ENCODE measurements around the gene COL6A3. TPM values are rescaled to one million over a fixed set of nuclear protein-coding genes. Genes with fewer than 3 reads are reported as not detected.

The COL6A3 gene
- total RNA-seq, 1 experiment from 2014 or later: 0.86 TPM

DNA sequence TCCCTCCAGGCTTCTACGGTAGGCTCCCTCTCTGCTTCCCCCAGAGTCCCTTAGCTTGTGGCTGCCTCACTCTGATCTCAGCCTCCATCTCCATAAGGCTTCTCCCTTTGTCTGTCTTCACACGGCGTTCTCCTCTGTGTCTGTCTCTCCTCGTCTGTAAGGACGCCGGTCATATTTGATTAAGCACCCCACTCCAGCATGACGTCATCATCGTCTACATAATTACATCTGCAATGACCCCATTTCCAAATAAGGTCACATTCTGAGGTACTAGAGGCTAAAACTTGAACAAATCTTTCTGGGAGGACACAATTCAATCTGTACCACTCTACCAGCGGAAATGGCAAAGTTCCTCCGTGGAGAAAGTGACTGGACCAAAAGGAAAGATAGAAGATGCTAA is 8.3 kb upstream of the COL6A3 start:
- Histone ChIP-seq H3K27me3 (replicated peaks; ENCODE audit: insufficient read depth, low read depth, low read length, poor library complexity) (peaks cover 20% of the 10 kb centered on the region), H3K36me3 (ENCODE audit: insufficient read depth, low read length, poor library complexity, severe bottlenecking) (no peaks in the 10 kb centered on the region), H3K27ac (ENCODE audit: low read depth, low read length, poor library complexity, severe bottlenecking) (no peak overlapping the region), H3K9me3 (ENCODE audit: low read depth, low read length, poor library complexity, severe bottlenecking) (no peaks in the 10 kb centered on the region), H3K4me3 (ENCODE audit: low read depth, low read length, poor library complexity, severe bottlenecking) (no peak overlapping the region), H3K4me1 (ENCODE audit: insufficient read depth, low read length, poor library complexity, severe bottlenecking) (no peaks in the 10 kb centered on the region)
- ChIA-PET POLR2A (ENCODE audit: low non-redundant PET) (no interaction called here), CTCF (interaction anchor here (0.6 to 2.3 kb wide), 11 partner anchors 12 to 268 kb away, joined by 3 to 26 read pairs (median 5); partner anchors contain the start of gene PRLH)
- intact Hi-C loops (cut with micrococcal nuclease; ENCODE audit: unreplicated experiment): loop anchor here (5.0 kb wide), 1 partner anchor 55 kb away; no protein-coding TSS in a partner anchor
- BruUV-seq (replicated peaks): no TSS peak
- no peak for DNase-seq (ENCODE audit: low spot score)
- no peak for TF ChIP-seq EZH2 (IDR thresholded peaks at IDR 0.05; ENCODE audit: borderline replicate concordance, low read depth, low read length, poor library complexity, severe bottlenecking)
- TF ChIP-seq, protein P1, sequence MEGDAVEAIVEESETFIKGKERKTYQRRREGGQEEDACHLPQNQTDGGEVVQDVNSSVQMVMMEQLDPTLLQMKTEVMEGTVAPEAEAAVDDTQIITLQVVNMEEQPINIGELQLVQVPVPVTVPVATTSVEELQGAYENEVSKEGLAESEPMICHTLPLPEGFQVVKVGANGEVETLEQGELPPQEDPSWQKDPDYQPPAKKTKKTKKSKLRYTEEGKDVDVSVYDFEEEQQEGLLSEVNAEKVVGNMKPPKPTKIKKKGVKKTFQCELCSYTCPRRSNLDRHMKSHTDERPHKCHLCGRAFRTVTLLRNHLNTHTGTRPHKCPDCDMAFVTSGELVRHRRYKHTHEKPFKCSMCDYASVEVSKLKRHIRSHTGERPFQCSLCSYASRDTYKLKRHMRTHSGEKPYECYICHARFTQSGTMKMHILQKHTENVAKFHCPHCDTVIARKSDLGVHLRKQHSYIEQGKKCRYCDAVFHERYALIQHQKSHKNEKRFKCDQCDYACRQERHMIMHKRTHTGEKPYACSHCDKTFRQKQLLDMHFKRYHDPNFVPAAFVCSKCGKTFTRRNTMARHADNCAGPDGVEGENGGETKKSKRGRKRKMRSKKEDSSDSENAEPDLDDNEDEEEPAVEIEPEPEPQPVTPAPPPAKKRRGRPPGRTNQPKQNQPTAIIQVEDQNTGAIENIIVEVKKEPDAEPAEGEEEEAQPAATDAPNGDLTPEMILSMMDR (conservative IDR thresholded peaks at IDR 0.05; ENCODE audit: low read depth, low read length): no peak

DNA sequence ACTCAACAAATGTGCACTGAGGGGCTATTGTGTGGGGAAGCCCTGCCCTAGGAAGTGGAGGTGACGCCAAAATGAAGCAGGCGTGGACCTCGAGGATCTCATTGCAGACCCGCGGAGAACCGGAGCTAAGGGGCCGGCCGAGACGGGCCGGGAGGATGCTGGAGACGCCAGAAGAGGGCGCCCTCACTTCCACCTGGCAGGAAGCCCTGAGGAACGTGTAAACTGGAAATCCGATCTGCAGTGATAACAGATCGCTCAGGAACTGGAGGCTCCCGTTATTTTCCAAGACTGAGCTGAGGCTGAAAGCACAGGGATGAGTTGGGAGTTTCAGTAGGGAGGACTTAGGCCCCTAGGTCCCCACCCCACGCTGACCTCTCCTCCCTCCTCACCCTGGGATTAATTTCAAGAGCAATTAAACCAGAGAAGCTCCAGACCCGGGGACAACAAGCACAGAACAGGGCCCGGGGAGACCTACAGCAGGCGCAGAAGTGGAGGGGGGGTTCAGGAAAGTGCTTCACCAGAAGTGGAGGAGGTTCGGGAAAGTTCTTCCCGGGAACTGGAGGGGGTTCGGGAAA is 7.7 kb upstream of the COL6A3 start:
- no peak for TF ChIP-seq EZH2 (IDR thresholded peaks at IDR 0.05; ENCODE audit: borderline replicate concordance, low read depth, low read length, poor library complexity, severe bottlenecking)
- TF ChIP-seq, protein P1 (conservative IDR thresholded peaks at IDR 0.05; ENCODE audit: low read depth, low read length): peak; percentile 95
- Histone ChIP-seq H3K4me3 (ENCODE audit: low read depth, low read length, poor library complexity, severe bottlenecking) (peak overlapping the region; percentile 15), H3K36me3 (ENCODE audit: insufficient read depth, low read length, poor library complexity, severe bottlenecking) (no peaks in the 10 kb centered on the region), H3K27ac (ENCODE audit: low read depth, low read length, poor library complexity, severe bottlenecking) (no peak overlapping the region), H3K9me3 (ENCODE audit: low read depth, low read length, poor library complexity, severe bottlenecking) (no peaks in the 10 kb centered on the region), H3K27me3 (replicated peaks; ENCODE audit: insufficient read depth, low read depth, low read length, poor library complexity) (peaks cover 21% of the 10 kb centered on the region), H3K4me1 (ENCODE audit: insufficient read depth, low read length, poor library complexity, severe bottlenecking) (no peaks in the 10 kb centered on the region)
- peak; percentile 83 for DNase-seq (ENCODE audit: low spot score)
- intact Hi-C loops (cut with micrococcal nuclease; ENCODE audit: unreplicated experiment): loop anchor here (1.0 to 5.0 kb wide), 2 partner anchors 56 to 151 kb away; no protein-coding TSS in a partner anchor
- no TSS peak for BruUV-seq (replicated peaks)
- ChIA-PET POLR2A (ENCODE audit: low non-redundant PET) (no interaction called here), CTCF (interaction anchor here (0.6 to 2.3 kb wide), 12 partner anchors 11 to 267 kb away, joined by 3 to 26 read pairs (median 5); partner anchors contain the start of gene PRLH)

DNA sequence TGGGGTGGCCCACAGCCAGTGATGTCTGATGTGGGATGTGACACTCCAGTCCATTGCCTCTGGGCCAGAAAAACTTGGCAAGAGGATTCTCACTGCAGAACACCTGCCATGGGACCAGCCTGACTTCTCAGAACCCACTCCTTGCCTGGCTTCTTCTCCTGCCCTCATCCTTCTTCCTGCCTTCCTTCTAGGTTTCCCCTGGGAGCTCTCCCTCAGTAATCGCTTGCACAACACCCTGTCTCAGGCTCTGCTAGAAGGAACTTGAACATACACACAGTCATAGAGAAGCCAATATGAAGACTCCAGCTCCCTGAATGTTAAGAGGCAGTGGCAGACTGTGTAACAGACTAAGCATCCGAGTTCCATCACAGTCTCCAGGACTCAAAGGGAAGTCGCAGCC is 4.3 kb upstream of the COL6A3 start:
- intact Hi-C loops (cut with micrococcal nuclease; ENCODE audit: unreplicated experiment): no loop called here
- TF ChIP-seq, protein P1 (conservative IDR thresholded peaks at IDR 0.05; ENCODE audit: low read depth, low read length): no peak
- TF ChIP-seq EZH2 (IDR thresholded peaks at IDR 0.05; ENCODE audit: borderline replicate concordance, low read depth, low read length, poor library complexity, severe bottlenecking): no peak
- BruUV-seq (replicated peaks): no TSS peak

More for the DNA sequence above, 4.3 kb upstream of the COL6A3 start:
- no peaks in the 10 kb centered on the region for H3K9me3 ChIP-seq (ENCODE audit: low read depth, low read length, poor library complexity, severe bottlenecking)
- H3K27me3 ChIP-seq (replicated peaks; ENCODE audit: insufficient read depth, low read depth, low read length, poor library complexity): peaks cover 35% of the 10 kb centered on the region
- H3K4me3 ChIP-seq (ENCODE audit: low read depth, low read length, poor library complexity, severe bottlenecking): no peak overlapping the region
- no peak for DNase-seq (ENCODE audit: low spot score)
- no peak overlapping the region for H3K27ac ChIP-seq (ENCODE audit: low read depth, low read length, poor library complexity, severe bottlenecking)
- POLR2A ChIA-PET (ENCODE audit: low non-redundant PET): no interaction called here
- no peaks in the 10 kb centered on the region for H3K4me1 ChIP-seq (ENCODE audit: insufficient read depth, low read length, poor library complexity, severe bottlenecking)
- no peaks in the 10 kb centered on the region for H3K36me3 ChIP-seq (ENCODE audit: insufficient read depth, low read length, poor library complexity, severe bottlenecking)
- CTCF ChIA-PET: interaction anchor here (0.6 to 1.2 kb wide), 2 partner anchors 94 to 256 kb away, joined by 6 read pairs; no protein-coding TSS in a partner anchor

Measured in A673 (cell line).